Astrocyte of the cerebellum (primary cell): ENCODE measurements around the gene CDH18.
"Not testable (repeated sequence)": the region's sequence is repeated elsewhere in the genome, so short reads cannot be mapped to it uniquely, and the experiment has no call there.

Experiments used
- DNase-seq: peaks from one replicate; pipeline ENCODE4 v3.0.0-alpha.2; 2011; ENCODE audit warnings: low read depth
- H3K4me3 ChIP-seq: 2 replicates; pipeline ENCODE4 v1.5.1; 2011; ENCODE audit warnings: mild to moderate bottlenecking, low read depth, low read length, moderate library complexity
- CTCF ChIP-seq: IDR thresholded peaks from 2 replicates; pipeline ENCODE4 v1.5.1; 2012; ENCODE audit warnings: low read length, low read depth, moderate library complexity, mild to moderate bottlenecking; ENCODE audit errors: missing control alignments
- in situ Hi-C: cut with HindIII; loops from 2 replicates; pipeline ENCODE4 v1.10.0; 2017; ENCODE audit warnings: low sequenced_read_pairs

CDH18 gene

GRCh38 chr5:19802686-19803085 lies 185.3 kb downstream of the CDH18 start:
- no peak for TF ChIP-seq CTCF
- in situ Hi-C loops: no loop called here
- no peak for DNase-seq
- H3K4me3 ChIP-seq: no peak overlapping the region

GRCh38 chr5:19795218-19795617 lies 192.8 kb downstream of the CDH18 start:
- no peak for DNase-seq
- no peak overlapping the region for H3K4me3 ChIP-seq
- TF ChIP-seq CTCF: peak; percentile 42
- in situ Hi-C loops: no loop called here

- DNase-seq: no peak
- in situ Hi-C loops: no loop called here
- H3K4me3 ChIP-seq: no peak overlapping the region
- TF ChIP-seq CTCF: no peak
Observed at GRCh38 chr5:19790829-19791466, 197.1 kb downstream of the CDH18 start.

- no peak for DNase-seq
- in situ Hi-C loops: no loop called here
- no peak for TF ChIP-seq CTCF
- H3K4me3 ChIP-seq: no peak overlapping the region
Observed at GRCh38 chr5:19782566-19782965, 205.4 kb downstream of the CDH18 start.

GRCh38 chr5:19777363-19777762 lies 210.6 kb downstream of the CDH18 start:
- DNase-seq: no peak
- in situ Hi-C loops: no loop called here
- TF ChIP-seq CTCF: no peak
- H3K4me3 ChIP-seq: no peak overlapping the region

- H3K4me3 ChIP-seq, in situ Hi-C loops, DNase-seq: not testable (repeated sequence)
Observed at GRCh38 chr5:19776886-19777285, 211.1 kb downstream of the CDH18 start.

- TF ChIP-seq CTCF: no peak
- no peak overlapping the region for H3K4me3 ChIP-seq
- no peak for DNase-seq
- in situ Hi-C loops: no loop called here
Observed at GRCh38 chr5:19771174-19771835, 216.7 kb downstream of the CDH18 start.
